Fibroblast of skin of abdomen (primary cell): ENCODE measurements around the gene MCMBP.
A peak's percentile ranks its signal among the peaks of the same experiment; 100 is the strongest.

Experiments used
- DNase-seq: peaks from one replicate; pipeline ENCODE4 v3.0.0-alpha.2; 2013

MCMBP gene

DNA sequence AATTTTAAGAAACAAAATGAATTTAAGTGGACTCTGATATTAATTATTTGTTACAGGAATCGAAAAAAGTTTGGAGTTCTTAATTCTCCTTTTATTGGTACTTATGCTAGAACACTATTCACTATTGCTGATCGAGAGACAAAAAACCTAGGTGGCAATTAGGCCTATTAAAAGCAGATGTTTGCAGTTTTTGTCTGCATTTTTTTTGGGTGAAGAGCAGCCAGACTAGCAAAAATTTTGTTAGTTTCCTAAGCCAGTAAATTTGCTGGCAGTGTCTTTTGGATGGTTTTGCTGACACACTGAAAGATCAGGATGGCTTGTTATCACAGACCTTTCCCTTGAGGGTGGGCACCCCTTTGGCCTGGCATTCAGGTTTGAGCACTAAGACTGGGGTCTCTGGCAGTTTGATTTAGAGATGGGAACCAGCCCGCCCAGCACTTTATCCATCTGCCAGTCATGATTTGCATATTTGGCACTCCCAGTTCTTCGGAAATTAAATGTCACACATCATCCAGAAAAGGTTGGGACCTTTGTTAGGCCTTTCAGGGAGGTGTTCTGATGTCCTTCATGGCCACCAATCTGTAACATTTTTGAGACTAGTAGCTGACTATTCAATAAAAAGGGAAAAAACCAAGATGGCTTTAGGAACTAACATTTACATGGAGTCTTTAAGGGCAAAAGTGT is 89.5 kb downstream of the MCMBP start:
- DNase-seq = peak; percentile 40

DNA sequence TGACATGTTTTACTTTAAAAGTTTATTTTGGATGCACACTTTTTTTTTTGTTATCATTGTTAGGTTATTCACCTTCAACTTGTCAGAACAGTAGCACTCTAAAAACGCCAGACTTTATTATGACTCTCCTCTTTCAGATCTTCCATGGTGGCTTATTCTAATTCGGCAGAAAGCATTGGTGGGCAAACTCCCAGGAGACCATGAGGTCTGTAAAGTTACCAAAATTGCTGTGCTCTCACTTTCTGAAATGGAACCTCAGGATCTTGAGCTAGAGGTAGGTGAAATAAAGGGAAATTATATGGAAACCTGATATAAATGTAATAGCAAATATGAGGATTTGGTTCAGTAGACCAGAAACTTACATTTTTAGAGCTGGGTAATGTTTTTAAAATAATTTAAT is 91.1 kb downstream of the MCMBP start:
- no peak for DNase-seq

DNA sequence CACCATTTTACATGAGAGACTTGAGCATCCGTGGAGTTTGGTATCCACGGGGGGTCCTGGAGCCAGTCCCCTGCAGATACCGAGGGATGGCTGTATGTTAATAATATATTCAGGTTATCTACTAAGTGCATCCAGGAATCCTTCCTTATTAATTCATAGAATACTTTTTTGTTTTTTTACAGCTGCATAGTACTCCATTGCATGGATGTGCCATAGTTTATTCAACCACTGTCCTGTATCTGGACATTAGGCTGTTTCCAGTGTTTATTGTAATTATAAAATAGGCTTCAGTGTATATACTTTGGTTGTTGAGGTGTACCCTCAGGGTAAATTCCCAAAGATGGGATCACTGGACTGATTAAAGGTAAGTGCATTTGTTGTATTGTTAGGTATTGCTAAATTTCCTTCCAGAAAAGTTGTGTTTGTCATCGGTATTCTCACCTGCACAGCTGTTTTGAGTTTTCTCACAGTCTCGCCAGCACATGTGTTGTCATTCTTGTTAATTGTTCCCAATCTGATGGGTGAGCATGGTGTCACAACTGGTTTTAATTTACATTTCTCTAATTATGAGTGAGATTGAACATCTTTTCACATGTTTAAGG is 91.7 kb downstream of the MCMBP start:
- DNase-seq = no peak
